Measurements from ENCODE around the gene OTOP1.
"Not testable (repeated sequence)": the region's sequence is repeated elsewhere in the genome, so short reads cannot be mapped to it uniquely, and the experiment has no call there.

Gene OTOP1

GRCh38 chr4:4226606-4227438, at the start of gene OTOP1:
Gene OTOP1, minus strand, starts transcription at chr4:4226929. Its CDS starts 65 bp downstream, at chr4:4226864.
- H3K27me3 ChIP-seq (ENCODE audit: control insufficient read depth, insufficient read depth, low read length) = peaks cover 2% of the 10 kb centered on the region

GRCh38 chr4:4274226-4274625, 47.5 kb upstream of the OTOP1 start:
- H3K4me3 ChIP-seq (ENCODE audit: low read length) = no peak overlapping the region
- H3K4me1 ChIP-seq (ENCODE audit: control insufficient read depth, insufficient read depth, low read length) = no peaks in the 10 kb centered on the region
- H3K36me3 ChIP-seq (ENCODE audit: control insufficient read depth, insufficient read depth, low read length) = peaks cover 17% of the 10 kb centered on the region
- H3K9ac ChIP-seq (ENCODE audit: low read length) = no peak overlapping the region
- H3K27ac ChIP-seq (ENCODE audit: low read depth, low read length) = no peak overlapping the region
- H3K27me3 ChIP-seq (ENCODE audit: control insufficient read depth, insufficient read depth, low read length) = no peaks in the 10 kb centered on the region

More at GRCh38 chr4:4226606-4227438, at the start of gene OTOP1:
- Histone ChIP-seq H3K27ac (ENCODE audit: low read depth, low read length) (no peak within 1 kb of the TSS), H3K4me1 (ENCODE audit: control insufficient read depth, insufficient read depth, low read length) (no peaks in the 10 kb centered on the region), H3K4me3 (ENCODE audit: low read length) (no peak within 1 kb of the TSS), H3K36me3 (ENCODE audit: control insufficient read depth, insufficient read depth, low read length) (no peaks in the 10 kb centered on the region), H3K9ac (ENCODE audit: low read length) (no peak within 1 kb of the TSS)

- H3K36me3 ChIP-seq (ENCODE audit: control insufficient read depth, insufficient read depth, low read length) = peaks cover 11% of the 10 kb centered on the region
- H3K27ac ChIP-seq (ENCODE audit: low read depth, low read length) = no peak overlapping the region
- no peaks in the 10 kb centered on the region for H3K27me3 ChIP-seq (ENCODE audit: control insufficient read depth, insufficient read depth, low read length)
- no peak overlapping the region for H3K9ac ChIP-seq (ENCODE audit: low read length)
- no peak overlapping the region for H3K4me3 ChIP-seq (ENCODE audit: low read length)
- no peaks in the 10 kb centered on the region for H3K4me1 ChIP-seq (ENCODE audit: control insufficient read depth, insufficient read depth, low read length)
Measured at GRCh38 chr4:4271912-4272311, 45.2 kb upstream of the OTOP1 start.

- no peak overlapping the region for H3K27ac ChIP-seq (ENCODE audit: low read depth, low read length)
- no peak overlapping the region for H3K4me3 ChIP-seq (ENCODE audit: low read length)
- H3K9ac ChIP-seq (ENCODE audit: low read length) = no peak overlapping the region
- H3K36me3 ChIP-seq (ENCODE audit: control insufficient read depth, insufficient read depth, low read length) = peaks cover 11% of the 10 kb centered on the region
- no peaks in the 10 kb centered on the region for H3K27me3 ChIP-seq (ENCODE audit: control insufficient read depth, insufficient read depth, low read length)
- H3K4me1 ChIP-seq (ENCODE audit: control insufficient read depth, insufficient read depth, low read length) = no peaks in the 10 kb centered on the region
Measured at GRCh38 chr4:4270529-4270928, 43.8 kb upstream of the OTOP1 start.

- H3K27ac ChIP-seq (ENCODE audit: low read depth, low read length) = no peak overlapping the region
- no peak overlapping the region for H3K9ac ChIP-seq (ENCODE audit: low read length)
- no peaks in the 10 kb centered on the region for H3K27me3 ChIP-seq (ENCODE audit: control insufficient read depth, insufficient read depth, low read length)
- H3K36me3 ChIP-seq (ENCODE audit: control insufficient read depth, insufficient read depth, low read length) = peaks cover 10% of the 10 kb centered on the region
- no peaks in the 10 kb centered on the region for H3K4me1 ChIP-seq (ENCODE audit: control insufficient read depth, insufficient read depth, low read length)
- H3K4me3 ChIP-seq (ENCODE audit: low read length) = no peak overlapping the region
Measured at GRCh38 chr4:4269856-4270255, 43.1 kb upstream of the OTOP1 start.

GRCh38 chr4:4269331-4269731, 42.6 kb upstream of the OTOP1 start:
- peaks cover 10% of the 10 kb centered on the region for H3K36me3 ChIP-seq (ENCODE audit: control insufficient read depth, insufficient read depth, low read length)
- H3K4me3 ChIP-seq (ENCODE audit: low read length) = no peak overlapping the region
- no peaks in the 10 kb centered on the region for H3K27me3 ChIP-seq (ENCODE audit: control insufficient read depth, insufficient read depth, low read length)
- H3K9ac ChIP-seq (ENCODE audit: low read length) = no peak overlapping the region
- no peak overlapping the region for H3K27ac ChIP-seq (ENCODE audit: low read depth, low read length)
- H3K4me1 ChIP-seq (ENCODE audit: control insufficient read depth, insufficient read depth, low read length) = no peaks in the 10 kb centered on the region

GRCh38 chr4:4268776-4269175, 42.0 kb upstream of the OTOP1 start:
- H3K27me3 ChIP-seq (ENCODE audit: control insufficient read depth, insufficient read depth, low read length) = no peaks in the 10 kb centered on the region
- no peak overlapping the region for H3K9ac ChIP-seq (ENCODE audit: low read length)
- H3K4me1 ChIP-seq (ENCODE audit: control insufficient read depth, insufficient read depth, low read length) = no peaks in the 10 kb centered on the region
- peaks cover 10% of the 10 kb centered on the region for H3K36me3 ChIP-seq (ENCODE audit: control insufficient read depth, insufficient read depth, low read length)
- H3K4me3 ChIP-seq (ENCODE audit: low read length) = no peak overlapping the region
- no peak overlapping the region for H3K27ac ChIP-seq (ENCODE audit: low read depth, low read length)

- H3K36me3 ChIP-seq (ENCODE audit: control insufficient read depth, insufficient read depth, low read length) = peaks cover 8% of the 10 kb centered on the region
- no peak overlapping the region for H3K9ac ChIP-seq (ENCODE audit: low read length)
- H3K27ac ChIP-seq (ENCODE audit: low read depth, low read length) = no peak overlapping the region
- no peak overlapping the region for H3K4me3 ChIP-seq (ENCODE audit: low read length)
- no peaks in the 10 kb centered on the region for H3K27me3 ChIP-seq (ENCODE audit: control insufficient read depth, insufficient read depth, low read length)
- no peaks in the 10 kb centered on the region for H3K4me1 ChIP-seq (ENCODE audit: control insufficient read depth, insufficient read depth, low read length)
Measured at GRCh38 chr4:4267981-4268380, 41.3 kb upstream of the OTOP1 start.

- Histone ChIP-seq H3K4me3 (ENCODE audit: low read length) (no peak overlapping the region), H3K9ac (ENCODE audit: low read length) (no peak overlapping the region), H3K4me1 (ENCODE audit: control insufficient read depth, insufficient read depth, low read length) (no peaks in the 10 kb centered on the region), H3K27me3 (ENCODE audit: control insufficient read depth, insufficient read depth, low read length) (no peaks in the 10 kb centered on the region), H3K36me3 (ENCODE audit: control insufficient read depth, insufficient read depth, low read length) (no peaks in the 10 kb centered on the region), H3K27ac (ENCODE audit: low read depth, low read length) (no peak overlapping the region)
Measured at GRCh38 chr4:4260185-4260751, 33.5 kb upstream of the OTOP1 start.

GRCh38 chr4:4259484-4260100, 32.9 kb upstream of the OTOP1 start:
- Histone ChIP-seq H3K4me1 (ENCODE audit: control insufficient read depth, insufficient read depth, low read length) (no peaks in the 10 kb centered on the region), H3K27me3 (ENCODE audit: control insufficient read depth, insufficient read depth, low read length) (no peaks in the 10 kb centered on the region), H3K9ac (ENCODE audit: low read length) (no peak overlapping the region), H3K27ac (ENCODE audit: low read depth, low read length) (no peak overlapping the region), H3K36me3 (ENCODE audit: control insufficient read depth, insufficient read depth, low read length) (no peaks in the 10 kb centered on the region), H3K4me3 (ENCODE audit: low read length) (no peak overlapping the region)

- not testable (repeated sequence) for H3K4me3 ChIP-seq (ENCODE audit: low read length); H3K27ac ChIP-seq (ENCODE audit: low read depth, low read length); H3K4me1 ChIP-seq (ENCODE audit: control insufficient read depth, insufficient read depth, low read length); H3K27me3 ChIP-seq (ENCODE audit: control insufficient read depth, insufficient read depth, low read length); H3K36me3 ChIP-seq (ENCODE audit: control insufficient read depth, insufficient read depth, low read length); H3K9ac ChIP-seq (ENCODE audit: low read length)
Measured at GRCh38 chr4:4257705-4258104, 31.0 kb upstream of the OTOP1 start.

- H3K36me3 ChIP-seq (ENCODE audit: control insufficient read depth, insufficient read depth, low read length) = no peaks in the 10 kb centered on the region
- no peak overlapping the region for H3K9ac ChIP-seq (ENCODE audit: low read length)
- H3K27ac ChIP-seq (ENCODE audit: low read depth, low read length) = no peak overlapping the region
- no peaks in the 10 kb centered on the region for H3K4me1 ChIP-seq (ENCODE audit: control insufficient read depth, insufficient read depth, low read length)
- no peaks in the 10 kb centered on the region for H3K27me3 ChIP-seq (ENCODE audit: control insufficient read depth, insufficient read depth, low read length)
- H3K4me3 ChIP-seq (ENCODE audit: low read length) = no peak overlapping the region
Measured at GRCh38 chr4:4256799-4257198, 30.1 kb upstream of the OTOP1 start.

Data from rectal smooth muscle tissue (tissue), 1 donor.